ENCODE results near the gene KIF18A.
"Not testable (repeated sequence)": the region's sequence is repeated elsewhere in the genome, so short reads cannot be mapped to it uniquely, and the experiment has no call there.

The KIF18A gene

DNA sequence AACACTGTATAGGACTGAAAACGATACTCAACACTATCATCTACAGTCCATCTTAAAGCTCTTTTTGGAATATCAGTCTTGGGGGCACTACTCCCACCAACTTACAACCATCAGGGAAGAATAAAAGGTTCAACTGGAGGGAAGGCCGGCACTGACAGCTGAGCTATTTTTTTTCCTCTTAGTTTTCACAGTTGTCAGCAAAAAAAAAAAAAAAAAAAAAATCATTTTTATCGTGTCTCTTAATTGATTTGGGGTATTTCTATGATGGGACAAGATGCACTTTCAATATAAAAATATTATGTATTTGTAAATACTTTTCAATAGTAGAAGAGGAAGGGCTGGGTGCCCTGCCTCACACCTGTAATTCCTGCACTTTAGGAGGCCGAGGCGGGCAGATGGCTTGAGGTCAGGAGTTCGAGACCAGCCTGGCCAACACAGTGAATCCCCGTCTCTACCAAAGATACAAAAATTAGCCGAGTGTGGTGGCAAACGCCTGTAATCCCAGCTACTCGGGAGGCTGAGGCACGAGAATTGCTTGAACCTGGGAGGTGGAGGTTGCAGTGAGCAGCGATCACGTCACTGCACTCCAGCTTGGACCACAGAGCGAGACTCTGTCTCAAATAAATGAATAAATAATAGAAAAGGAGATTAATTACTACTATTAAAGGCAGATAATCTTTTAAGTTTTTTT is 1.5 kb downstream of the KIF18A start:
- DNase-seq = no peak

DNA sequence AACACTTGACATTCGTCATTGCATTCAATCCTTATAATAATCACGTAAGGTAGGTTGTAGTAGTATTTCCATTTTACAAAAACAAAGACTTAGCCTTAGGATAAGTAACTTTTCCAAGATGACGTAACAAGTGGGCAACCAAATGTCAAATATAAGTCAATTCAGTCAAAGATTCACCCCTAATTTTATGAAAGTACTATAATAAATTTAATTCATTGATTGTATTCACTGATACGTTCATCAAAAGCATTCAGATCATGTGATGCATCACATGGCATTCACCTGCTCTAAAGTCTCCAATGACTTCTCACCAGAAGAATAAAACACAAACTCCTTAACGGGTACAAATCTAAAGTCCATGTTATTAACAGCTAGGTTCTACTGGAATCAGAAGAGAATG is 2.1 kb downstream of the KIF18A start:
- DNase-seq = no peak

DNA sequence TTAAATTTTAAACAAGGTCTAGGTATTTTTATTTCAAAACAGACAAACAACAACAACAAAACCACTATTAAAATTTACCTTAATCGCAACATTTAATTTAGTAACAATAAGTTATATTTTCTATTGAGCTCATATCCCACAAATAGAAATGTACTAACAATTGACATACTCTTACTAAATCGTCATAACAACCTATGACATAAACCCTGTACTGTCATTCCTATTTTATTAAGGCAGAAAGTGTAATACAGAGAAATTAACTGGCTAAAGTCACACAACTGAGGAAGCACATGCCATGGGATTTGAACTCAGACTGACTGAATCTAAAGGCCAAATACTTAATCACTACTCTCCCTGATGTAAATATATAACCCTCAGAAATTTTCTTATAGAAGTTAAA is 3.0 kb downstream of the KIF18A start:
- DNase-seq = no peak

- no peak for DNase-seq
Measured at GRCh38 chr11:28104425-28104824, 3.5 kb downstream of the KIF18A start.

DNA sequence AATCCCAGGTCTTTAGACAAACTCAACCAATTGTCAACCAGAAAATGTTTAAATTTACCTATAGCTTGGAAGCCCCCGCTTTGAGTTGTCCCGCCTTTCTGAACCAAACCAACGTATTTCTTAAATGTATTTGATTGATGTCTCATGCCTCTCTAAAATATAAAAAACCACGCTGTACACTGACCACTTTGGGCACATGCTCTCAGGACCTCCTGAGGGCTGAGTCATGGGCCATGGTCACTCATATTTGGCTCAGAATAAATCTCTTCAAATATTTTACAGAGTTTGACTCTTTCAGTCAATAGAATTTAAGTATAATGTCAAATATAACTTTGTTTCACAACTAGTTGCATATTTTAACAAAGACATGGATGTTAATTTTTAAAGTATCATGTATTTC is 5.7 kb downstream of the KIF18A start:
- not testable (repeated sequence) for DNase-seq

DNA sequence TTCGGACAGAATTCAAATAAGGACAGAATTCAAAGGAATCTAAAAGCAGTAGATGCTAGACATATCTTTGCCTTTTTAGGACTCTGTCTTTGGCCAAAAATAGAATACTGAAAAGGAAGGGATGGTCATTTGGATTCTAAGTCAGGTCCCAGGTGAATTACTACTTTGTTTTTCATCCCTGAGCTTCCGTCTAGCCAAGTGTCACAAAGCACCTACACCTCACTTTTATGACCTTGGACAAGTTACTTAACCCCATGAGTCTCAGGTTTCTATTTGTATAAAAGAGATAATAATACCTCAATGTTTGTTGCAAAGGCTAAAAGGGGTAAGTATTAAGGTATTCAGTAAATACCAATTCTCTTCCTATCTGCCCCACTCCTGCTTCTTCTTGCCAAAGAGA is 7.3 kb downstream of the KIF18A start:
- no peak for DNase-seq

- DNase-seq = no peak
Measured at GRCh38 chr11:28099715-28100114, 8.2 kb downstream of the KIF18A start.

GRCh38 chr11:28098257-28098656 is 9.7 kb downstream of the KIF18A start:
- DNase-seq = no peak

DNA sequence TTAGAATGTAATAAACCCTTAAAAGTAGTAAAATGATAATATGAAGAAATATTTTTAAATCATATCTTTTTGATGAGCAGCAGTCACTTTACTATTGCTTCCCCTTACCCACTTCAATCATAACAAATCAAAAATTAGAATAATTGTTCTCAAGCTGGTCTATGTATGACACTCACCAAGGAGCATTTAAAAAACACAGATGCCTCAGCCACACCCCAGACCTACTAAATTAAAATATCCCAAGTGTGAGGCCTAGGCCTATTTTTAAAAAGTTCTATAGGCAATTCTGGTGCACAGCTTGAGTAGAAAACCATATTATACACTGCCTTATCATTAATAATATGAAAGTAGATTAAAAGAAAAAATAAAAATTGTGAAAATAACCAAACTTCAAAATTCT is 15.2 kb downstream of the KIF18A start:
- DNase-seq = no peak

GRCh38 chr11:28090052-28090749 is 17.8 kb downstream of the KIF18A start:
- DNase-seq = peak; percentile 76

DNA sequence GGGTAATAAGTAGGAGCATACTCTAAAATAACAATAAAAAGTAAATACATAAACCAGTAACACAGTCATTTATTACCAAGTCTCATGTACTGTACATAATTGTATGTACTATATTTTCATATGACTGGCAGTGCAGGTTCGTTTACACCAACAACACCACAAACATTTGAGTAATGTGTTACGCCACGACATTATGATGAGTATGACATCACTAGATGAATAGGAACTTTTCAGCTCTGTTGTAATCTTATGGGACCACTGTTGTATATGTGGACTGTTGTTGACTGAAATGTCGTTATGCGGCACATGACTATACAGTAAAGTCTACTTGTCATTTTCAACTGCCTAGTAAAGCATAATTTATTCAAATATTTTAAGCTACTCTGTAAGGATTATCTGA is 18.6 kb downstream of the KIF18A start:
- DNase-seq = peak; percentile 51

DNA sequence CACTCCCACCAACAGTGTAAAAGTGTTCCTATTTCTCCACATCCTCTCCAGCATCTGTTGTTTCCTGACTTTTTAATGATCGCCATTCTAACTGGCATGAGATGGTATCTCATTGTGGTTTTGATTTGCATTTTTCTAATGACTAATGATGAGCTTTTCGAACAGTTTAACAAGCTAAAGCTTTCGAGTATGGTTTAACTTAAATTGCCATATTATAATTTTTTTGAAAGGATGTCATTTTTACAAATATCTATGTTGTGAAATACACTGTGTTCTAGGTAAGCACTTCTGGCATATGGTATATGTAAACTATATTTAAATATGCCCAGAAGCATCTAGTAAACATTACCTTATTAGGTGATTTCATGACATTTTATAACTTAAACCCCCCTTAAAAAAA is 20.3 kb downstream of the KIF18A start:
- DNase-seq = peak; percentile 34

- not testable (repeated sequence) for DNase-seq
Measured at GRCh38 chr11:28087192-28087591, 20.8 kb downstream of the KIF18A start.

DNA sequence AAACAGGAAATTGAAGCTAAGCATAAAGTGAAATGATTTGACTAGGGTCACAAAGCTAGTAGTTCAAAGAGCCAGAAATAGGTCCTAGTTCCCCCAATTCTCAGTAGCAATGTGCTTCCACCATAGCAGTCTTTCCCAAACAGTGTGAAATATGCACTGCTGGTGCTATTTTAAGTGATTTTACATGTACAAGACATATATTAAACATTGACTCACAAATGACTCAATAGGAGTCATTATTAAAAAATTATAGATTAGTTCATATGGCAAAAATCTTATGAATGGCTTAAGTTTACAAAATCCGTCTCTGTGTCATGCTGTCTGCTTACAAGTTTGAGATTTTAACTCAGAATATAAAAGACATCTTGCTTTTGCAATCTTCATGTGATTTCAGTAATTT is 21.4 kb downstream of the KIF18A start:
- peak; percentile 88 for DNase-seq

- no peak for DNase-seq
Measured at GRCh38 chr11:28083118-28083517, 24.8 kb downstream of the KIF18A start.

GRCh38 chr11:28077521-28077920 is 30.4 kb downstream of the KIF18A start:
- DNase-seq = no peak

- peak; percentile 66 for DNase-seq
Measured at GRCh38 chr11:28072321-28072720, 35.6 kb downstream of the KIF18A start.

DNA sequence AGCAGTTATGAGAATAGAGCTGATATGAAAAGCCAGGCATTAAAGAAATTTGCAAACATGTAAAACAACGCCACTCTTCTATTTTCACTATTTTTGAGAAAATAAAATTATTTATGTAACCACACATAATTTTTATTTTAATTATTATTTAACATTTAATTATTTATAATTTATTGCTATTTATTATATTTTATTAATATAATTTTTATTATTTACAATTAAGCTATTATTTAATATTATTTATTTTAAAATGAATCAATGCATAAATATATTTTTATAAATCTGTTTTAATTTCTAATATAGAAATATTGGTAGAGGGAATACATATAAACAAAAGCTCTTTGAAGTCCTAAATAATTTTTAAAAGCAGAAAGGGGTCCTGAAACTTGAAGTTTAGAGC is 36.7 kb downstream of the KIF18A start:
- no peak for DNase-seq

- DNase-seq = peak; percentile 53
Measured at GRCh38 chr11:28058333-28058732, 49.6 kb downstream of the KIF18A start.

GRCh38 chr11:28054821-28055220 is 53.1 kb downstream of the KIF18A start:
- peak; percentile 56 for DNase-seq

- peak; percentile 87 for DNase-seq
Measured at GRCh38 chr11:28049338-28050216, 58.4 kb downstream of the KIF18A start.

- no peak for DNase-seq
Measured at GRCh38 chr11:28048812-28049211, 59.1 kb downstream of the KIF18A start.

DNA sequence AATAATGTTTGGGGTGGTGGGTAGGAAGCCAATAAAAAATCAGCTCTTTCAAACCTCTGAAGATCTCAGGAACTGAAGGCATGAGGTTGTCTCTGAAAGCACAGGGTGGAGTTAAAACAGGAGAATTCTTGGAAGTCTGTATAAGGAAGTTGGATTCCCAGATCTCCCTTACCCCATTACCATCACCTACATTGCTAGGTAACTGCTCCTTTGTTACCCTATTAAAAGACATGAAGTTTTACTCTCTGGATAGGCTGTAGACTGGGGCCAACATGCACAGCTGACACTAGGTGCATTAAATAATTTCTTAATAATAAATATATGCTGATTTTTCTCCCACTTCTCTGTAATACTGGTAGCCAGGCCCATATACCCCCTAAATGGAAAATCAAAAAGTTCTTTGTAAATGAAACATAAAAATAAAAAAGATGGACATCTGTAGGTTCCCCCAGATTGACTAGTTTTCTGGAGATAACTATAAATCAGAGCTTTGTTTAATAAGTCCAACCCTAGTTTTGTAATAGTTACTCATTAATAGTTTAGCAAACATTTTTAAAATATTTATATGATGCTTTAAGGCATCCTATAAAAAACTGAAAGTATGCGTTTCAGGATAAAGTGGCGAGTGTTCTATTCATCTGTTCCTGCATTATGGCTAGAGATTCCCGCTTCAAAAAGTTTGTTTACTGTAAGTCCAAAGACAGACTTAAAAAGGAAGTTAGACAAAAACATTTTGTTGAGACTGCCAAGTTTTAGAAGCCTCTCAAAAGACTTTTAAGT is 63.8 kb downstream of the KIF18A start:
- no peak for DNase-seq
